IMR-90 (cell line): ENCODE results near the gene ZNF423. TPM values are rescaled to one million over a fixed set of nuclear protein-coding genes. Genes with fewer than 3 reads are reported as not detected.

Source experiments
- ATAC-seq: fragments of 200-7000 bp; cut with Tn5 transposase; 2 replicates; pipeline ENCODE4 v1.9.1; 2020; ENCODE audit warnings: low read depth, mild to moderate bottlenecking, moderate library complexity
- BruUV-seq: library from RNA; stranded (reverse); fragments of 400-500 nt; replicated peaks from 2 replicates; lab custom pipeline; 2021; lab: Mats Ljungman, UMichigan
- CTCF ChIA-PET: fragments of 300-600 bp; formaldehyde crosslinking; extraction: SDS; loops from one replicate; lab custom pipeline; 2021; ENCODE audit warnings: antibody characterized with exemption; lab: Yijun Ruan, JAX
- POLR2A ChIA-PET: fragments of 300-600 bp; sonication (Branson Sonifier 250); formaldehyde crosslinking; loops from one replicate; lab custom pipeline; 2022; ENCODE audit warnings: antibody characterized with exemption; ENCODE audit not compliant: unreplicated experiment; lab: Charles Lee
- DNase-seq: peaks from one replicate; pipeline ENCODE4 v3.0.0; 2013
- H2AFZ ChIP-seq: replicated peaks from 2 replicates; pipeline ENCODE3; 2013; ENCODE audit warnings: low read length, mild to moderate bottlenecking; ENCODE audit not compliant: poor library complexity
- H2AK5ac ChIP-seq: 2 replicates; pipeline ENCODE4 v1.6.1; 2013; ENCODE audit warnings: low read depth, low read length, inconsistent platforms
- H2AK9ac ChIP-seq: replicated peaks from 2 replicates; pipeline ENCODE3; 2013; ENCODE audit warnings: mild to moderate bottlenecking, low read depth, low read length, moderate library complexity; ENCODE audit not compliant: poor library complexity
- H2BK120ac ChIP-seq: 2 replicates; pipeline ENCODE4 v1.6.1; 2013; ENCODE audit warnings: low read depth, low read length, inconsistent platforms
- H2BK15ac ChIP-seq: 3 replicates; pipeline ENCODE4 v1.6.1; 2013; ENCODE audit warnings: low read depth, low read length, inconsistent platforms
- H2BK20ac ChIP-seq: 2 replicates; pipeline ENCODE4 v1.6.1; 2013; ENCODE audit warnings: low read depth, mild to moderate bottlenecking, inconsistent platforms, low read length, moderate library complexity
- H2BK5ac ChIP-seq: 2 replicates; pipeline ENCODE4 v1.6.1; 2013; ENCODE audit warnings: mild to moderate bottlenecking, low read depth, low read length, inconsistent platforms; ENCODE audit not compliant: poor library complexity, severe bottlenecking
- H3K14ac ChIP-seq: replicated peaks from 2 replicates; pipeline ENCODE4 v1.6.1; 2013; ENCODE audit warnings: low read depth, low read length, inconsistent platforms
- H3K18ac ChIP-seq: 2 replicates; pipeline ENCODE4 v1.6.1; 2013; ENCODE audit warnings: low read depth, low read length, control low read depth
- H3K23ac ChIP-seq: 2 replicates; pipeline ENCODE4 v1.6.1; 2013; ENCODE audit warnings: low read depth, low read length, inconsistent platforms
- H3K27ac ChIP-seq: 2 replicates; pipeline ENCODE4 v1.5.1; 2013; ENCODE audit warnings: mild to moderate bottlenecking, control low read depth, low read length; ENCODE audit not compliant: insufficient read depth
- H3K27me3 ChIP-seq: 2 replicates; pipeline ENCODE4 v1.6.1; 2013; ENCODE audit warnings: low read length; ENCODE audit not compliant: control insufficient read depth, insufficient read depth
- H3K36me3 ChIP-seq: 2 replicates; pipeline ENCODE4 v1.6.1; 2013; ENCODE audit warnings: low read length, mixed read lengths; ENCODE audit not compliant: control insufficient read depth, insufficient read depth
- H3K4ac ChIP-seq: 2 replicates; pipeline ENCODE4 v1.6.1; 2013; ENCODE audit warnings: low read depth, low read length, inconsistent platforms
- H3K4me1 ChIP-seq: 2 replicates; pipeline ENCODE4 v1.6.1; 2013; ENCODE audit warnings: low read length, mixed read lengths; ENCODE audit not compliant: control insufficient read depth, insufficient read depth
- H3K4me2 ChIP-seq: 2 replicates; pipeline ENCODE4 v1.6.1; 2013; ENCODE audit warnings: low read depth, mild to moderate bottlenecking, control low read depth, low read length, moderate library complexity
- H3K4me3 ChIP-seq: 2 replicates; pipeline ENCODE4 v1.5.1; 2013; ENCODE audit warnings: low read depth, mild to moderate bottlenecking, control low read depth, low read length, moderate library complexity; ENCODE audit not compliant: insufficient read depth
- H3K56ac ChIP-seq: 2 replicates; pipeline ENCODE4 v1.6.1; 2013; ENCODE audit warnings: low read length, inconsistent platforms; ENCODE audit not compliant: insufficient read depth; ENCODE audit errors: extremely low read depth
- H3K79me1 ChIP-seq, 2 experiments: 2 replicates each; pipeline ENCODE4 v1.6.1; 2013; ENCODE audit warnings: low read length in 2 of 2, inconsistent platforms in 1 of 2, low read depth in 1 of 2
- H3K9ac ChIP-seq: 2 replicates; pipeline ENCODE4 v1.6.1; 2013; ENCODE audit warnings: low read depth, low read length, control low read depth
- H3K9me1 ChIP-seq: 2 replicates; pipeline ENCODE4 v1.6.1; 2013; ENCODE audit warnings: low read length, inconsistent platforms; ENCODE audit not compliant: insufficient read depth
- H3K9me3 ChIP-seq: 2 replicates; pipeline ENCODE4 v1.6.1; 2013; ENCODE audit warnings: low read length; ENCODE audit not compliant: control insufficient read depth, insufficient read depth
- H4K20me1 ChIP-seq: 2 replicates; pipeline ENCODE4 v1.6.1; 2013; ENCODE audit warnings: low read length, inconsistent platforms; ENCODE audit not compliant: insufficient read depth
- H4K5ac ChIP-seq: 2 replicates; pipeline ENCODE4 v1.6.1; 2013; ENCODE audit warnings: mild to moderate bottlenecking, low read depth, low read length, control low read depth
- H4K8ac ChIP-seq, 2 experiments: 2 replicates each; pipeline ENCODE4 v1.6.1; 2013; ENCODE audit warnings: low read depth in 2 of 2, low read length in 2 of 2, control low read depth in 1 of 2, inconsistent platforms in 1 of 2
- H4K91ac ChIP-seq: 2 replicates; pipeline ENCODE4 v1.6.1; 2013; ENCODE audit warnings: low read depth, low read length, inconsistent platforms; ENCODE audit not compliant: insufficient read depth
- CEBPB ChIP-seq: IDR thresholded peaks from 2 replicates; pipeline ENCODE4 v1.6.1; 2012; ENCODE audit warnings: low read depth, low read length, improper control_type of control experiment
- CTCF ChIP-seq: conservative IDR thresholded peaks from 2 replicates; pipeline ENCODE4 v1.5.1; 2012; ENCODE audit warnings: mild to moderate bottlenecking, low read depth, low read length, improper control_type of control experiment
- ELK1 ChIP-seq: fragments of 150-350 bp; IDR thresholded peaks from 2 replicates; pipeline ENCODE4 v1.6.1; 2016; ENCODE audit warnings: low read depth, mild to moderate bottlenecking, low read length, moderate library complexity, borderline replicate concordance
- MAFK ChIP-seq: IDR thresholded peaks from 2 replicates; pipeline ENCODE4 v1.6.1; 2012; ENCODE audit warnings: low read depth, low read length, improper control_type of control experiment
- MXI1 ChIP-seq: IDR thresholded peaks from 2 replicates; pipeline ENCODE4 v1.6.1; 2012; ENCODE audit warnings: low read depth, mild to moderate bottlenecking, low read length, moderate library complexity, borderline replicate concordance
- NFE2L2 ChIP-seq: fragments of 150-350 bp; IDR thresholded peaks from 2 replicates; pipeline ENCODE4 v1.6.1; 2016; ENCODE audit warnings: low read depth, mild to moderate bottlenecking, low read length
- POLR2A ChIP-seq: IDR thresholded peaks from 2 replicates; pipeline ENCODE4 v1.6.1; 2012; ENCODE audit warnings: mild to moderate bottlenecking, low read depth, low read length
- RAD21 ChIP-seq: IDR thresholded peaks from 2 replicates; pipeline ENCODE4 v1.6.1; 2012; ENCODE audit warnings: low read length, improper control_type of control experiment
- RCOR1 ChIP-seq: IDR thresholded peaks from 2 replicates; pipeline ENCODE4 v1.6.1; 2012; ENCODE audit warnings: mild to moderate bottlenecking, low read length, improper control_type of control experiment; ENCODE audit not compliant: insufficient replicate concordance
- RFX5 ChIP-seq: IDR thresholded peaks from 2 replicates; pipeline ENCODE4 v1.8.0; 2012; ENCODE audit warnings: low read depth, mild to moderate bottlenecking, low read length, moderate library complexity
- SMC3 ChIP-seq: fragments of 150-350 bp; IDR thresholded peaks from 2 replicates; pipeline ENCODE4 v1.6.1; 2016; ENCODE audit warnings: low read depth, mild to moderate bottlenecking, antibody characterized with exemption, low read length, moderate library complexity
- USF2 ChIP-seq: fragments of 150-350 bp; IDR thresholded peaks from 2 replicates; pipeline ENCODE4 v1.6.1; 2017; ENCODE audit warnings: mild to moderate bottlenecking, antibody characterized with exemption, low read length, low read depth
- whole genome bisulfite sequencing, 2 experiments: methylation state at CpG; one replicate each; pipeline versions ENCODE4 v1.1.5 to v1.1.7; 2013; ENCODE audit warnings: missing lambda C conversion rate in 2 of 2; ENCODE audit not compliant: insufficient read length in 1 of 2; ENCODE audit errors: extremely low coverage in 2 of 2; 5-methylcytosine and 5-hydroxymethylcytosine counted together
- dilution Hi-C: fragments of 300-500 bp; cut with HindIII; formaldehyde crosslinking; loops from one replicate; pipeline ENCODE4 v1.14.3; 2018; ENCODE audit warnings: low sequenced_read_pairs; ENCODE audit not compliant: unreplicated experiment
- in situ Hi-C: fragments of 300-500 bp; cut with MboI; formaldehyde crosslinking; loops from 3 replicates; pipeline ENCODE4 v1.14.3; 2019; ENCODE audit warnings: low sequenced_read_pairs, inconsistent platforms, mixed read lengths
- intact Hi-C: fragments of 100-400 bp; cut with micrococcal nuclease; formaldehyde crosslinking; loops from 2 replicates; pipeline ENCODE4 v1.10.0; 2022
- polyA plus RNA-seq, 3 experiments: library from polyadenylated mRNA; depleted of rRNA; stranded (reverse); fragments of >200 nt; gene quantifications; 2 replicates each; pipeline ENCODE4 v1.2.3, GENCODE V29; 2012; ENCODE audit warnings: low replicate concordance in 1 of 3
- total RNA-seq: library from RNA; depleted of rRNA; stranded (reverse); fragments of >200 nt; gene quantifications from 2 replicates; pipeline ENCODE4 v1.2.3, GENCODE V29; 2012

ZNF423 gene
- total and polyA plus RNA-seq, 2 of the 4 experiments (the other 2 are of a cell fraction): under 0.01 to 0.10 TPM

- Histone ChIP-seq H3K14ac (no peak overlapping the region), H4K91ac (no peak overlapping the region), H3K79me1 (no peaks in the 10 kb centered on the region), H2AK9ac (no peak overlapping the region), H2AFZ (no peak overlapping the region), H3K27me3 (peaks cover 35% of the 10 kb centered on the region), H3K4me1 (no peaks in the 10 kb centered on the region), H2AK5ac (no peak overlapping the region), H3K27ac (no peak overlapping the region), H2BK120ac (no peak overlapping the region), H3K56ac (no peak overlapping the region), H4K20me1 (no peaks in the 10 kb centered on the region), H3K23ac (no peak overlapping the region), H2BK20ac (no peak overlapping the region), H4K8ac (no peak overlapping the region), H3K36me3 (no peaks in the 10 kb centered on the region), H2BK5ac (no peak overlapping the region), H4K5ac (no peak overlapping the region), H3K4ac (no peak overlapping the region), H3K18ac (no peak overlapping the region), H2BK15ac (no peak overlapping the region), H3K4me2 (no peak overlapping the region), H3K9ac (no peak overlapping the region), H3K9me3 (no peaks in the 10 kb centered on the region), H3K4me3 (no peak overlapping the region), H3K9me1 (no peaks in the 10 kb centered on the region)
- ATAC-seq (no peak), DNase-seq (no peak)
- dilution Hi-C loops (no loop called here), in situ Hi-C loops (no loop called here), intact Hi-C loops (no loop called here)
- CTCF ChIA-PET: no interaction called here
- TF ChIP-seq MAFK (no peak), POLR2A (no peak), MXI1 (no peak), RFX5 (no peak), RAD21 (no peak), CEBPB (no peak), USF2 (no peak), NFE2L2 (no peak), RCOR1 (no peak), ELK1 (no peak), CTCF (no peak), SMC3 (no peak)
- no TSS peak for BruUV-seq
- no CpG with 5 or more reads among the region's 10 CpGs for WGBS, 2 experiments
- POLR2A ChIA-PET: no interaction called here
These were observed 155.5 kb downstream of the ZNF423 start for GRCh38 chr16:49700251-49701064.
